Vagina (tissue), 2 donors: ENCODE measurements around the gene OTOGL.

Experiments
- POLR2A ChIP-seq, 2 donors: fragments of 450-650 bp; IDR thresholded peaks; one replicate each; pipeline ENCODE4 v1.6.1; 2017; ENCODE audit warnings: antibody characterized with exemption in 2 of 2, mild to moderate bottlenecking in 2 of 2, moderate library complexity in 2 of 2
- TF ChIP-seq, protein P1 (sequence below), 3 experiments: fragments of 450-650 bp in 2 of 3; fragments of 200-600 bp in 1 of 3; sonication (generic) in 1 of 3; IDR thresholded peaks; one replicate each; pipeline ENCODE4 v1.5.1; 2017 to 2019; ENCODE audit warnings: antibody characterized with exemption in 3 of 3, mild to moderate bottlenecking in 2 of 3, moderate library complexity in 2 of 3

DNA sequence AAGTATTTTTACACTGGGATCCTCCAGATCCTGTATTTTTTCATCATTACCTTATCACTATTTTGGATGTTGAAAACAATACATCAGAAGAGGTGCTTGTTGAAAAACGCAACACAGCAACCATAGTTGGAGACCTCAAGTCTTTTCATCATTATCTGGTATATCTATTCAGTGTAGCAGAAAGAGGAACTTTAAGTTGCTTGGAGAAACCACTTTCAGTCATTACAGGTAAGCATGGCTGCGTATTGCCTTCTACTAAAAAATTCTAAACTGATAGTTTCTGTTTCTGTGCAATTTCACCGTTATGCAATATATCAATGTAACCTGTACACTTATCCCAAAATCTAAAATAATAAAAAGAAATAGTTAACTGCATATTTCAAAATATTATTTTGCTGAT is 312.4 kb downstream of the OTOGL start:
- no peak for TF ChIP-seq POLR2A (IDR thresholded peaks at IDR 0.05)
- TF ChIP-seq, protein P1, sequence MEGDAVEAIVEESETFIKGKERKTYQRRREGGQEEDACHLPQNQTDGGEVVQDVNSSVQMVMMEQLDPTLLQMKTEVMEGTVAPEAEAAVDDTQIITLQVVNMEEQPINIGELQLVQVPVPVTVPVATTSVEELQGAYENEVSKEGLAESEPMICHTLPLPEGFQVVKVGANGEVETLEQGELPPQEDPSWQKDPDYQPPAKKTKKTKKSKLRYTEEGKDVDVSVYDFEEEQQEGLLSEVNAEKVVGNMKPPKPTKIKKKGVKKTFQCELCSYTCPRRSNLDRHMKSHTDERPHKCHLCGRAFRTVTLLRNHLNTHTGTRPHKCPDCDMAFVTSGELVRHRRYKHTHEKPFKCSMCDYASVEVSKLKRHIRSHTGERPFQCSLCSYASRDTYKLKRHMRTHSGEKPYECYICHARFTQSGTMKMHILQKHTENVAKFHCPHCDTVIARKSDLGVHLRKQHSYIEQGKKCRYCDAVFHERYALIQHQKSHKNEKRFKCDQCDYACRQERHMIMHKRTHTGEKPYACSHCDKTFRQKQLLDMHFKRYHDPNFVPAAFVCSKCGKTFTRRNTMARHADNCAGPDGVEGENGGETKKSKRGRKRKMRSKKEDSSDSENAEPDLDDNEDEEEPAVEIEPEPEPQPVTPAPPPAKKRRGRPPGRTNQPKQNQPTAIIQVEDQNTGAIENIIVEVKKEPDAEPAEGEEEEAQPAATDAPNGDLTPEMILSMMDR (IDR thresholded peaks at IDR 0.05) = no peak
